Peyer's patch (tissue), 4 donors: ENCODE measurements around the gene CHKA.

ENCODE experiments used
- POLR2A ChIP-seq, 2 donors: fragments of 450-650 bp; IDR thresholded peaks; one replicate each; pipeline ENCODE4 v1.5.1; 2017; ENCODE audit warnings: antibody characterized with exemption in 2 of 2, mild to moderate bottlenecking in 2 of 2, moderate library complexity in 2 of 2
- TF ChIP-seq, protein P1 (sequence below), 6 experiments: fragments of 450-650 bp in 4 of 6; fragments of 200-600 bp in 2 of 6; sonication (generic) in 1 of 6; IDR thresholded peaks; one replicate each; pipeline ENCODE4 v1.5.1; 2017 to 2019; ENCODE audit warnings: antibody characterized with exemption in 6 of 6, mild to moderate bottlenecking in 3 of 6, moderate library complexity in 1 of 6

DNA sequence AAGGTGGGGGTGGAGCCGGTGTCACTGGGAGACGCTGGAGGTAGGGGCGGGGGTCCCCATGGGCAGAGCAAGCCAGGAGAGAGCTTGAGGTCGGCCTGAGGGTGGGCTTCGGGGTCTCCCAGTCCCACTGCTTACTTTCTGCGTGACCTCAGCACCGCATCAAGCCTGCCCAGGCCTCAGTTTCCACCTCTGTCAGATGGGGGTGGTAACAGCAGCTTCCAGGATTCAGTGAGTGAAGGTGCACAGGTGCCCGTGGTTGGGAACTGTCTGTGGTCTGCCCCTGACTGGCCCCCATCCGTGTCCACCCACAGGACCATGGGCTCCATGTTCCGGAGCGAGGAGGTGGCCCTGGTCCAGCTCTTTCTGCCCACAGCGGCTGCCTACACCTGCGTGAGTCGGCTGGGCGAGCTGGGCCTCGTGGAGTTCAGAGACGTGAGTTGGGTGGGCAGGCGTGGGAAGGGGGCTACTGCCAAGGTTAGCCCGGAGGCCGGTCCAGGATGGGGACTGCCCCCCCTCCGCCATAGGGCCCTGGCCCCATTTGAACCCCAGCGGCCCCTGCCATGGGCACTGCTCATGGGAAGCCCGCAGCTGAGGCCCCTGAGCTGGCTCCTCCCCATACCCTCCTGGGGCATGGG is 80.1 kb downstream of the CHKA start:
- TF ChIP-seq, protein P1, sequence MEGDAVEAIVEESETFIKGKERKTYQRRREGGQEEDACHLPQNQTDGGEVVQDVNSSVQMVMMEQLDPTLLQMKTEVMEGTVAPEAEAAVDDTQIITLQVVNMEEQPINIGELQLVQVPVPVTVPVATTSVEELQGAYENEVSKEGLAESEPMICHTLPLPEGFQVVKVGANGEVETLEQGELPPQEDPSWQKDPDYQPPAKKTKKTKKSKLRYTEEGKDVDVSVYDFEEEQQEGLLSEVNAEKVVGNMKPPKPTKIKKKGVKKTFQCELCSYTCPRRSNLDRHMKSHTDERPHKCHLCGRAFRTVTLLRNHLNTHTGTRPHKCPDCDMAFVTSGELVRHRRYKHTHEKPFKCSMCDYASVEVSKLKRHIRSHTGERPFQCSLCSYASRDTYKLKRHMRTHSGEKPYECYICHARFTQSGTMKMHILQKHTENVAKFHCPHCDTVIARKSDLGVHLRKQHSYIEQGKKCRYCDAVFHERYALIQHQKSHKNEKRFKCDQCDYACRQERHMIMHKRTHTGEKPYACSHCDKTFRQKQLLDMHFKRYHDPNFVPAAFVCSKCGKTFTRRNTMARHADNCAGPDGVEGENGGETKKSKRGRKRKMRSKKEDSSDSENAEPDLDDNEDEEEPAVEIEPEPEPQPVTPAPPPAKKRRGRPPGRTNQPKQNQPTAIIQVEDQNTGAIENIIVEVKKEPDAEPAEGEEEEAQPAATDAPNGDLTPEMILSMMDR (IDR thresholded peaks at IDR 0.05) = no peak
- no peak for TF ChIP-seq POLR2A (IDR thresholded peaks at IDR 0.05)
